Measurements from ENCODE around the gene YAF2.

The YAF2 gene

DNA sequence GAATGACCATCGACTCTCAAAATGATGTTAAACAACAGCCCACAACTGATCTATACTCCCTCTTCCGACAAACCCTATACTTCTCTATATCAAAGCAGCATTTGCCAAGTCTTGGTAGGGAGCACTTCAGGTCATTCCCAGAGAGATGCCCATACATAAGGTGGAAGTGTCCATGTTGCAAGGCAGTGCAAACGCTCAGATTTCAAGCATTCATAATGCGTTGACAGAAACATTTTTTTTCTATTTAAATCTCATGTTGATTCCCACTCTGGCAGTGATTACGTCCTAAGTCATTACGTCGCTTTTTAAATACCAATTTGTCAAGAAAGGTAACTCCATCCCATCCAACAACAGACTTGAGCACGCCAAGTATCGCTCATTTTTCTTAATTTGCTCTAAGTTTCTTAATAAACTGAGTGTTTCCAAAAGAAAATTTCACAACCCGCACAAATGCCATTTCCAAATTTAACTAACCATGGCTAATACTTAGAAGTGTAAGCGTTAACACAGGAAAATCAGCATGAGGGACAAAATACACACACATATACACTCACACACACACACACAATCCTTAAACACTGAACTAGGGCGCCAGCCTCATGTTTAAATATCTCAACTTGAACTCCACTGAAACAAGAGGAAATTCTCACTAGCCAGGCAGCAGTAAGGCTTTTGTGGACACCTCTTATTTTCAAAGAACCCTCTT lies 94.4 kb downstream of the YAF2 start:
- no peak for DNase-seq

DNA sequence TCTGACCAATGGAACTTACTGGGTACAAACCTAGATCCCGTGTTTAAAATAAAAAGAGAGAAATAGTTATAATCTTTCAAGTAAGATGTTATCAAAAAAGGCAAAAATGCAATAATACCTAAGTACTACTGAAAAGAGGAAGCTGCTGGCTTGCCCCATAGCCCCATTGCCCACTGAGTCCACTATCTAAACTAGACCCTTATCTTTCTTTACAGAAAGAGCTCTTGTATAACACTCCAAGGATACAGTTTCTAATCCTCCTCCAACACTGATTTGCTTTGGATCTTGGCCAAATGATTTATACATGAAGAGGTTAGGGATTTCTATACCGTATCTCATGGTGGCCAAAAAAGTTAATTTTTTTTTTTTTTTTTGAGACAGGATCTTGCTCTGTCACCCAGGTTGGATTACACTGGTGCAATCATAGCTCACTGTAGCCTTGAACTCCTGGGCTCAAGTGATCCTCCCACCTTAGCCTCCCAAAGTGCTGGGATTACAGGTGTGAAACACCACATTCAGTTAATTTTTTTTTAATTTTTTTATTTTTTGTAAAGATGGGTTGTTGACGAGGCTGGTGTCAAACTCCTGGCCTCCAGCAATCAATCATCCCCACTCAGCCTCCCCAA lies 96.0 kb downstream of the YAF2 start:
- no peak for DNase-seq

DNA sequence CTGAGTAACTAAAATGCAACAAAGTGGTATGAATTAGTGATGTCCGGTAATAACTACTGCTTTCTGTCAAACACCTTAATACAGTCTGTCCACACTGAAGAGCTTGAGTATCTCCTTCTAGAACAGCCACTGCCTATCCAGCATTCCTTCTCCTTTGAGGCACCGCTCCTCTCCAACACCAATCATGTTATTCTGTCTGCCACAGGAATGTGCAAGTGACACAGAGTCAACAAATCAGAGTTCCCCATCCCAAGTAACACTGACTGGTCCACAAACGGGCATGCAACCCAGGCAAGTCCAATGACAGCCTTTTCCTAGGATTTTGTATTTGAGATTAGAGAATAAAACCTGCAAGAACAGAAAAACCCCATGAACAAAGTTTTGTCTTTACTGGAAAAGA lies 97.1 kb downstream of the YAF2 start:
- DNase-seq, result no peak

DNA sequence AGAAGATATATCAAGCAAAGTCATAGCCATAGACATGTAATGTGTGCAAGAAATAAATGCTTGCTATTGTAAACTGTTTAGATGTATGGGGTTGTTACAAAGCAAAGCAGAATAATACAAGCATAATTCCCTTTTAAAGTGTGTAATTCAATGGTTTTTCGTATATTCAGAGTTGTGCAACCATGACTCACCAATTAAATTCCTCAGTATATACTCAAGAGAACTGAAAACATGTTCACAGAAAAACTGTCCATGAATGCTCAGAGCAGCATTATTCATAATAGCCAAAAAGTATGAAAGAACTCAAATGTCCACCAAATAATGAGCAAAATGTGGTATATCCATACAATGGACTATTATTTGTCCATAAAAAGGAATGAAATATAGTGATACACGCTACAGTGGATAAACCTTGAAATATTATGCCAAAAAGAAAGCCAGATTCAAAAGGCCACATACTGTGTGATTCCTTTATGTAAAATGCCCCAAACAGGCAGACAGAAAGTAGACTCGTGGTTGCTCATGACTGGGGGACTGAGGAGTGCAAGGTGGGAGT lies 102.7 kb downstream of the YAF2 start:
- no peak for DNase-seq

DNA sequence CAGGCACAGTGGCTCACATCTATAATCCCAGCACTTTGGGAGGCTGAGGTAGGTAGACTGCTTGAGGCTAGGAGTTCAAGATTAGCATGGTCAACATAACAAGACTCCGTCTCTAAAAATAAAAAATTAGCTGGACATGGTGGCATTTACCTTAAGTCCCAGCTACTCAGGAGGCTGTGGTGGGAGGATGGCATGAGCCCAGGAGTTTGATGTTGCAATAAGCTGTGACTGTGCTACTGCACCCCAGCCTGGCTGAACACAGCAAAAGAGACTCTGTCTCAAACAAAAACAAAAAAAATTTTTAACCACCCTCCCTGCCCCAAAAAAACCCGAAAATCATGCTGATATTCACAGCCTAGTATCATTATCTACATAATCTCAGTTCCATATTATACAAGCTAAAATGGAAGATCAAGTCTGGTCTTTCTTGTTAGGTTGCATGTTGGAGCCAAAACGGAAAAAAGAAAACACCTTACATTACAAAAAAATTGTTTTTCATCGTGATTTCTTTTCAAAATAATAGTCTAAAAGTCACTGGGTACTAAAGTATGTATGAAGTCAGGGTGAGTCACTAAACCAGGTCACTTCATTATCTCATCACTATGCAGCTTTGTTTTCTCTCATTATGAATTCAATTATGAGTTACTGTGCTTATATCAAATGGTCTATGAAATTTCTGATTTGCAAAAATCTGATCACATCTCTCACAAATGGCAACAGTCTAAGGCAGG lies 107.2 kb downstream of the YAF2 start:
- no peak for DNase-seq

DNA sequence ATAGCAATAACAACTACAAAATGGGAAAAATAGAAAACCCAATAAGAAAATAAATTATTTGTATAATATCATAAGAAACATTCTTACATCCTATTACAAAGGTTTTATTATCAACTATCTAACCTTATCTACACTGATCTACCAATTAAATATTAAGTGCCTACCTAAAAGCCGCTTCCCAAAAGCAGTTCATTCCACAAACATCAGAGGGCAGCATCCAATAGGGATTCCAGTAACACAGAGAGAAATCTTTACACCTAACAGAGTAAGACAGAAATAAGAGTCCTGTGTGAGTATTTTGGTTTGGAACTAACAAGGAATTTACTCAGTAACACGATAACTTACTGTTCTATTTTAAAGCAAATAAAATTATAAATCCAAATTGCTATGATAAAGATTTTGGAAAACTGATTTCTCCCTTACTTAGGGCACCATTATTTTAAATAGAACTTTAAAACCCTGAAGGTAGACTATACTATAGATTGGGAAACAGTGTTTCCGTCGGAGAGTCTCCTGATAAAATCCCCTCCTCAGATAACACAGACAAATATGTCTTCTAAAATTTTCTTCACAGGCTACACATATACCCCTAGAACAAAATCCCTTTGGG lies 108.3 kb downstream of the YAF2 start:
- DNase-seq, result no peak

DNA sequence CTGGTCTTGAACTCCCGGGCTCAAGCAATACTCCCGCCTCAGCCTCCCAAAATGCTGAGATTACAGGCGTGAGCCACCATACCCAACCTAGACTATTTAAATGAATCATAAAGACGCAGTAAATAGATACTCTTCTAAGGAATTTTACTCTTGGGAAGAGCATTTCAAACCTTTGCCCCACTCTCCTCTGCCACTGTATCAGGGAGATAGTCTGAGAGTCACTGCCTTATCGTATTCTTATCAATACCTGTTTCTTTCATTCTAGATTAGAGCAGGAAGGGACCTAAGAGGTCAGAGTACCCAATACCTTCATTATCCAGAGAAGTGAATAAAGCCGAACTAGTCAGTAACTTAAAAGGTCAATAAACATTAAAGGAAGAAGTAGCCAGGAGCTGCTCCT lies 109.2 kb downstream of the YAF2 start:
- DNase-seq, result no peak

DNA sequence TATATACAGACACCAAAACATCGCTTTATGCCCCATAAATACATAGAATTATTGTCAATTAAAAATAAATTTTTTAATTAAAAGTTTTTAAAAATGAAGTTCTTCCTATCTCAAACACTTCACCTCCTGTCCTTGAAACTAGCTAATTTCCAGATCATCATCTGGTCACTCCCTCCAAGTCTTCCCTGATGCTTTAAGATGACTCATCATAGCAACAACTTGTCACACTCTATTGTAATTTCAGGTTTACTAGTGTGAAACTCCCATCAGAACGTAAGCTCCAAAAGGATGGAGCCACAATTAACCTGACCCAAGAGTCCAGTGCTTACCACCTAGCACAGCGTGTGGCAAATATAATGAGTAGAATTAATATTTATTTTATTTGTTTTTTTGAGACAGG lies 109.7 kb downstream of the YAF2 start:
- no peak for DNase-seq

DNA sequence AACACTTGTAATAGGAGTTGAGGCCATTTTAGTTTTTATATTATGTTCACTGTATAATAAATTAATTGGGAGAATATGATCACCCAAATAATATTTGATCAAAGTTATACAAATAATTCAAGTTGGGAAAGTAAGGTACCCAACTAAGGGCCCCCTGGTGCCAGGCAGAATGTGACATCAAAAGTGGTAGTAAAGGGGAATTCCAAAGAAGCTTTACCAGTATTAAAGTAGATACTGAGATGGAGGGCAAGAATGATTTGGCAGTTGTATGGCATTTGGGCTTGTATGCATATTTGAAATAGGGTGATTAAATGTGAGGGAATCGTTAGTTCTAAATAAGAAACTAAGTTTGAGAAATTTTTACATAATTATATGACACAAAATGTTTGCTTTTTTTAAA lies 111.1 kb downstream of the YAF2 start:
- DNase-seq, result no peak

DNA sequence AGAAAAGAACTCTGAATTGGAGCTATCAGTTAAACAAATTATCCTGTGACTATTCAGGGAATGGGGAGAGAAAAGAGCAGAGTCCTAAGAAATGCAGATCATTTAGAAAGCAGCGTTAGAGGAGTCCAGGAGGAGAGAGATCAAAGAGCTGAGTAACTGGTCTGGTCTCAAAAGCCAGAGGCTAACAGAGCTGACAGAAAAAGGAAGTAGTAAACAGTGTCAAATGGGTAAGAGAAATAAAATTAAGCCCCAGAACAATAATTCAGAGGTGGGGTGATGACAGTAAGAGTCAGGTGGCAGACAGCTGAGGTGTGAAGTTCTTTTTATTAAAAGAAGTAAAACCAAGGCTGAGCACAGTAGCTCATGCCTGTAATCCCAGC lies 112.7 kb downstream of the YAF2 start:
- no peak for DNase-seq

DNA sequence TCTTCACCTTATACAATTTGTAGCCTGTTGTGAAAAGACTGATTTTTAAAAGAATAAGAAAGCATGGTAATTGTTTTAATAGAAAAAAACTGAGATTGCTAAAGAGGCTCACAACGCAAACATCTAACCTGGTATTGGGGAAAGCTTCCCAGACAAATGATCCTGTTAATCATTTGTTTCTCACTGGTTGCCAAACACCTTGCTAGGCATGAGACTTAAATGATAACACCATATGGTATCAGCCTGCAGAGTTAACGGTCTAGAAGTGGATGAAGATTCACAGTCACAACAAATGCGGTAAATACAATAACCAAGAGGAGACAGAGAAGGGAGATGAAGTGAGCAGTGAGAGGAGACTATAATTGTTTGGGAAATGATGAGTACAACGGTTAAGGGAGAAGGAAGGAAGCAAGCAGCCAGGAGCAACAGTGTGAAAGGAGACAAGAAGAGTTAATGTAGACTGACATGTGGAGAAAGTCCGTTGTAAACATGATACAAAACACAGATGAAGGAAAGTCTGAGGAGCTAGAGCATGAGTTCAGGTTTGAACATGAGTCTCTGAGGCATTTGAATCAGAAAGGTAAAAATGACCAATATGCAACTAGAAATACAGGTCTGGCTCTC lies 113.2 kb downstream of the YAF2 start:
- DNase-seq, result no peak

DNA sequence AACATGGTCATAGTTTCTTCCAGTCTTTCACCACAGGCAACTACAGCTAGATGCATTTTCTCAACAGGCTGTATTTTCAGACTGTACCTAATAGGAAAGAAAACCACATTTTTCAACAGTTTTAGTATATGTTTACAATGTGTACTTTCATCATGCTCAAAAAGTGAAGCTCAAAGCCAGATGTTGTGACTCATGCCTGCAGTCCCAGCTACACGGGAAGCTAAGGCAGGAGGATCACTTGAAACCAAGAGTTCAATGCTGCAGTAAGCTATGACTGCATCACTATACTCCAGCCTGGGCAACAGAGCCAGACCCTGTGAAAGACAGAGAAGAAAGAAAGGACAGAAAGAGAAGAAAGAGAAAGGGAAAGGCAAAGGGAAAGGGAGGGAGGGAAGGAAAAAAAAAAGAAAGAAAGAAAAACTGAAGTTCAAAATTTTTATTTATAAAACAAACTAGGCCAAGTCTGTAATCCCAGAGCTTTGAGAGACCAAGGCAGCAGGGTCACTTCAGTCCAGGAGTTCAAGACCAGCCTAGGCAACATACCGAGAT lies 118.9 kb downstream of the YAF2 start:
- DNase-seq, result no peak

DNA sequence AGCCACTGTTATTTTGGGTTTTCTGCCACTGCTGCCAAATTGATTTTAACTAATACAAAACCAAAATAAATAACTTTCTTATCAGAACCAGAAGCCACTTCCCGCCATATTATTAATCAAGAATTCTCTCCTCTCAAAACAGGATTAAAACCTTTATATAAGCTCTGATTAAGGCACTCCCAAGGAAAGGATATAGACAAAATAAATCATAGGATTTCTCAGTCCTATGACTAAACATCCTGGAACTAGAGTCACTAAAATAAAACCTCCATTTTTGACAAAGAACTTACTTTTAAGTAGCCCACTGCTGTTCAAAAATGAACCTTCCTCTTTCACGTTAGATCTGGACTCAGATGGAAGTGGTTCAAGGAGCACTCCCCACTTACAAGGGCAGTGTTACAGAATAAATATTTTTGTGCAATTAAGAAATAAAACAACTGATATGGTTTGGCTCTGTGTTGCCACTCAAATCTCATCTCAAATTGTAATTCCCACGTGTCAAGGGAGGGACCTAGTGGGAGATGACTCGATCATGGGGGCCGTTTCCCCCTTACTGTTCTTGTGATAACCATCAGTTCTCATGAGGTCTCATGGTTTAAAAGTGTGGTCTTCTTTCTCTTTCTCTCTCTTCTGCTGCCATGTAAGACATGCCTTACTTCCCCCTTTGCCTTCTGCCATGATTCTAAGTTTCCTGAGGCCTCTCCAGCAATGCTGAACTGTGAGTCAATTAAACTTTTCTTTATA lies 119.7 kb downstream of the YAF2 start:
- DNase-seq, result no peak

DNA sequence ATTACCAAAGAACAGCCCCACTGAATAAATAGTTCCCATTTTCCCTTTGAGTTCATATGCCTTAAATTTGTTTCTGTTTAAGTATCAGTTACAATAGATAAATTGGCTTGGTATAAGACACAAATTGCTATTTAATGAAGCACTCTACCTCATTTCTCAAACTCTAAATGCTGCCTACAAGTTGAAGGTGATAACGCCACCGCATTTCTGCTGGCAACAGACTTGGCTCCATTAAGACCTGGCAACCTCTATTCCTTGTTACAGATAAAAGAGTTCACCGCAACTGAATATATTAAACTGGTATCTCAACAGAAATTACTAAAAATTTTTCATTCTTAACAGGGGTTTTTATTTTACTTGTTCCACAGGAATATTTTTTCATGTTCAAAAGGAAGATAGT lies 129.0 kb downstream of the YAF2 start:
- no peak for DNase-seq

All from stimulated activated CD4-positive, alpha-beta T cell treated with anti-CD3 and anti-CD28 coated beads, Interleukin-2, amount 100 ng/mL, for 24 hours (primary cell).